H1 (cell line): ENCODE data around the gene LMBR1. TPM values are rescaled to one million over a fixed set of nuclear protein-coding genes. Genes with fewer than 3 reads are reported as not detected.

Experiments
- KDM5A ChIP-seq: fragments of 200-600 bp; IDR thresholded peaks from 2 replicates; pipeline ENCODE4 v1.7.1; 2012; ENCODE audit warnings: mild to moderate bottlenecking, low read length, inconsistent platforms, mixed read lengths
- polyA plus RNA-seq, 7 experiments: library from polyadenylated mRNA; depleted of rRNA in 3 of 7; stranded (reverse) in 5 of 7; unstranded in 2 of 7; fragments of >200 nt in 5 of 7; fragments of 200-250 nt in 2 of 7; gene quantifications; 1 replicate in 5 of 7; 2 replicates in 1 of 7; 4 replicates in 1 of 7; pipeline versions ENCODE4 v1.2.1 to v1.2.3, GENCODE V29; 2011 to 2013; ENCODE audit warnings: missing spikeins in 2 of 7, mixed read lengths in 2 of 7
- total RNA-seq: library from RNA; stranded (reverse); fragmentation: NEBNext Ultra II Directional; extraction: Animal tissue kit (Norgen Biotek cat#: 25700); gene quantifications from 2 replicates; pipeline ENCODE4 v1.2.1, GENCODE V29; 2021
- TF ChIP-seq, protein P1 (sequence below), 3 experiments: IDR thresholded peaks; 1 replicate in 2 of 3; 2 replicates in 1 of 3; pipeline versions ENCODE4 v1.5.1 to v1.6.1; 2011; ENCODE audit warnings: low read length in 3 of 3, mild to moderate bottlenecking in 3 of 3, inconsistent platforms in 2 of 3, low read depth in 1 of 3, moderate library complexity in 1 of 3; ENCODE audit not compliant: insufficient read depth in 1 of 3; ENCODE audit errors: control extremely low read depth in 1 of 3

The LMBR1 gene
- total and polyA plus RNA-seq, 2 of the 8 experiments (the other 6 are each of a cell fraction or from before 2014, with no cell fraction given): 15.1 to 70.4 TPM

DNA sequence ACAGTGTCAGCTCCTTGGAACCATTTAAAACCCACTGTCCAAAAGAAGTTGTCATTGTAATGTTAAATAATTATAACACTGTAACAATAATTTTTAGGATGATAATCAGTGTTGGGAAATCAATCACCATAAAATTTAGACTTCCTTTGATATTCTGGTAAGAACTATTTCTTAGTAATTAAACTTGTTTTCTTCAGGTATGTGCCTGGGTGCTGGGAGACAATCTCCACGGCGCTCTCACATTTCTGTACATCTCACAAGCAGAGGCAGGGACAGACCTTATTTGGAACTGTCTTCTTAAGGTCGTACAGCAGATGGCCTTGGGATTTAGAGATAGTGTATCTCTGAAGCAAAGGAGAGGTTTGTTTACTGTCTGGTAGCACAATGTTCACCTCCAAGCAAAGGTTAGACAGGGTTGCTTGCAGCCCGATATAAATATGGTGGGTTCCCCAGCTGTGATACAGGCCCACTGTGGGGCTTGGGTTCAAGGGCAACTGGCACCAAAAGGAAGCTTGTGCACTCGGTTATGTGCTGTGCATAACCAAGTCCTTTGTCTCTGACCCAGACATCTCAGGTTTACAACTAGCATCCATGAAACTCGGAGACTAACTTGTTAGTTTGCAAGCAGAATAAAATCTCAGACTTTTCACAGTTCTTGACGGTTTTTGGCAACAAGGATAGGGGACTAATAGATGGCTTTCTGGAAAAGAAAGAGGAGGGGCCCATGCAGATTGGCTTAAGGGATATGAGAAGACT is 126.9 kb downstream of the LMBR1 start (continued):
- TF ChIP-seq, protein P1, sequence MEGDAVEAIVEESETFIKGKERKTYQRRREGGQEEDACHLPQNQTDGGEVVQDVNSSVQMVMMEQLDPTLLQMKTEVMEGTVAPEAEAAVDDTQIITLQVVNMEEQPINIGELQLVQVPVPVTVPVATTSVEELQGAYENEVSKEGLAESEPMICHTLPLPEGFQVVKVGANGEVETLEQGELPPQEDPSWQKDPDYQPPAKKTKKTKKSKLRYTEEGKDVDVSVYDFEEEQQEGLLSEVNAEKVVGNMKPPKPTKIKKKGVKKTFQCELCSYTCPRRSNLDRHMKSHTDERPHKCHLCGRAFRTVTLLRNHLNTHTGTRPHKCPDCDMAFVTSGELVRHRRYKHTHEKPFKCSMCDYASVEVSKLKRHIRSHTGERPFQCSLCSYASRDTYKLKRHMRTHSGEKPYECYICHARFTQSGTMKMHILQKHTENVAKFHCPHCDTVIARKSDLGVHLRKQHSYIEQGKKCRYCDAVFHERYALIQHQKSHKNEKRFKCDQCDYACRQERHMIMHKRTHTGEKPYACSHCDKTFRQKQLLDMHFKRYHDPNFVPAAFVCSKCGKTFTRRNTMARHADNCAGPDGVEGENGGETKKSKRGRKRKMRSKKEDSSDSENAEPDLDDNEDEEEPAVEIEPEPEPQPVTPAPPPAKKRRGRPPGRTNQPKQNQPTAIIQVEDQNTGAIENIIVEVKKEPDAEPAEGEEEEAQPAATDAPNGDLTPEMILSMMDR (IDR thresholded peaks at IDR 0.05; ENCODE audit: control extremely low read depth in 1 of 3, insufficient read depth in 1 of 3, low read depth in 1 of 3, low read length in 3 of 3): no peak
- no peak for TF ChIP-seq KDM5A
